ENCODE measurements around the gene RARS1. TPM values are rescaled to one million over a fixed set of nuclear protein-coding genes. Genes with fewer than 3 reads are reported as not detected.

RARS1 gene
- total RNA-seq, 1 experiment from 2014 or later: 98.8 TPM

DNA sequence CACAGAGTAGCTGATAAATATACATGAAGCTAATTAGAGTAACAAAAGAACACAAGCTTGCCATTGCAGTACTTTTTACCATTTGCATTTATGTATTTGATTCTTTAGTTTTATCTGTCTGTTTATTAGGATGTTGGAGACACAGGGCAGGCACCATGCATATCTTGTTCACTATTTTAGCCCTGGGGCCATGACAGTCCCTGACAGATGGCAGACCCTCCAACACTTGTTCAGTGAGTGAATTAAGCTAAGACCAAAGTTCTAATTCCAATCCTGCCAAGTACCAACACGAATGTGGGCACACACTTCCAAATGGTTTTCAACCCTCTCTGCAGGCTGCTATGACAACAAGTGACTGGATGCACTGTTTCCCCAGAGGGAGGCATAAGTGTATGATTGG lies 12.0 kb upstream of the RARS1 start:
- Mint-ChIP-seq H3K36me3 (peaks cover 4% of the 10 kb centered on the region; the same call in 1 of the 2 replicates), H3K27me3 (ENCODE audit: low read depth) (peaks cover 4% of the 10 kb centered on the region; the same call in 1 of the 2 replicates), H3K27ac (no peak overlapping the region), H3K9me3 (no peaks in the 10 kb centered on the region), H3K4me1 (no peaks in the 10 kb centered on the region), H3K4me3 (no peak overlapping the region)
- no peak for DNase-seq (ENCODE audit: low spot score)
- CTCF ChIA-PET: no interaction called here
- no peak for TF ChIP-seq KAT7 (CRISPR knock-in tag; IDR thresholded peaks at IDR 0.05; ENCODE audit: borderline replicate concordance)
- no peak for TF ChIP-seq ESRRA (CRISPR knock-in tag; IDR thresholded peaks at IDR 0.05; ENCODE audit: borderline replicate concordance)
- no peak for TF ChIP-seq MLX (CRISPR knock-in tag; IDR thresholded peaks at IDR 0.05)
- TF ChIP-seq MYBL2 (CRISPR knock-in tag; IDR thresholded peaks at IDR 0.05): no peak
- POLR2A ChIA-PET: no interaction called here
- no peak for ATAC-seq

GRCh38 chr5:168477060-168477459 lies 9.2 kb upstream of the RARS1 start:
- TF ChIP-seq ZNF138 (CRISPR knock-in tag; conservative IDR thresholded peaks at IDR 0.05) (no peak), ZNF512 (CRISPR knock-in tag; IDR thresholded peaks at IDR 0.05; ENCODE audit: borderline replicate concordance) (no peak), ZNF219 (CRISPR knock-in tag; IDR thresholded peaks at IDR 0.05; ENCODE audit: borderline replicate concordance) (no peak), ZNF425 (CRISPR knock-in tag; conservative IDR thresholded peaks at IDR 0.05) (no peak), TP53 (CRISPR knock-in tag; IDR thresholded peaks at IDR 0.05) (no peak), ZNF281 (CRISPR knock-in tag; IDR thresholded peaks at IDR 0.05) (no peak), KAT7 (CRISPR knock-in tag; IDR thresholded peaks at IDR 0.05; ENCODE audit: borderline replicate concordance) (no peak), FOXJ3 (CRISPR knock-in tag; IDR thresholded peaks at IDR 0.05; ENCODE audit: borderline replicate concordance) (no peak), NR2C2 (CRISPR knock-in tag; IDR thresholded peaks at IDR 0.05) (no peak), ZBTB21 (CRISPR knock-in tag; IDR thresholded peaks at IDR 0.05; ENCODE audit: borderline replicate concordance) (no peak), ZNF263 (CRISPR knock-in tag; IDR thresholded peaks at IDR 0.05; ENCODE audit: low read depth) (no peak), ZNF416 (CRISPR knock-in tag; IDR thresholded peaks at IDR 0.05) (no peak)
- Mint-ChIP-seq H3K4me3 (no peak overlapping the region), H3K9me3 (no peaks in the 10 kb centered on the region), H3K27me3 (ENCODE audit: low read depth) (peaks cover 6% of the 10 kb centered on the region), H3K4me1 (no peaks in the 10 kb centered on the region), H3K27ac (peak overlapping the region; percentile 33; the same call in 1 of the 2 replicates), H3K36me3 (no peaks in the 10 kb centered on the region)
- DNase-seq (ENCODE audit: low spot score): no peak
- ChIA-PET POLR2A (no interaction called here), CTCF (interaction anchor here (0.9 to 1.3 kb wide), 2 partner anchors 9 to 208 kb away, joined by 4 to 5 read pairs; no protein-coding TSS in a partner anchor)
- peak; percentile 60 for ATAC-seq

- DNase-seq (ENCODE audit: low spot score) (no peak), ATAC-seq (no peak)
- no peak overlapping the region for H3K4me3 Mint-ChIP-seq
- no peaks in the 10 kb centered on the region for H3K9me3 Mint-ChIP-seq
- H3K4me1 Mint-ChIP-seq: no peaks in the 10 kb centered on the region
- peaks cover 12% of the 10 kb centered on the region for H3K27me3 Mint-ChIP-seq (ENCODE audit: low read depth)
- H3K27ac Mint-ChIP-seq: no peak overlapping the region
- H3K36me3 Mint-ChIP-seq: no peaks in the 10 kb centered on the region
- CTCF ChIA-PET: no interaction called here
- POLR2A ChIA-PET: no interaction called here
- TF ChIP-seq ZNF671 (CRISPR knock-in tag; IDR thresholded peaks at IDR 0.05) (no peak), TEAD1 (CRISPR knock-in tag; IDR thresholded peaks at IDR 0.05) (no peak), ZBTB21 (CRISPR knock-in tag; IDR thresholded peaks at IDR 0.05; ENCODE audit: borderline replicate concordance) (no peak), ETV6 (CRISPR knock-in tag; IDR thresholded peaks at IDR 0.05) (no peak), CREB1 (CRISPR knock-in tag; IDR thresholded peaks at IDR 0.05) (no peak), MXD4 (CRISPR knock-in tag; IDR thresholded peaks at IDR 0.05; ENCODE audit: borderline replicate concordance) (no peak), CDX4 (CRISPR knock-in tag; IDR thresholded peaks at IDR 0.05; ENCODE audit: borderline replicate concordance) (no peak), PRRX2 (CRISPR knock-in tag; IDR thresholded peaks at IDR 0.05) (no peak), USF1 (CRISPR knock-in tag; IDR thresholded peaks at IDR 0.05) (no peak), NFYB (CRISPR knock-in tag; conservative IDR thresholded peaks at IDR 0.05; ENCODE audit: low read depth) (no peak)
Measured at GRCh38 chr5:168479166-168479565, 7.1 kb upstream of the RARS1 start.
